Measurements from ENCODE around the gene CCL15.

Gene CCL15

GRCh38 chr17:35988164-35988563 lies 13.2 kb downstream of the CCL15 start:
- no peak for DNase-seq

DNA sequence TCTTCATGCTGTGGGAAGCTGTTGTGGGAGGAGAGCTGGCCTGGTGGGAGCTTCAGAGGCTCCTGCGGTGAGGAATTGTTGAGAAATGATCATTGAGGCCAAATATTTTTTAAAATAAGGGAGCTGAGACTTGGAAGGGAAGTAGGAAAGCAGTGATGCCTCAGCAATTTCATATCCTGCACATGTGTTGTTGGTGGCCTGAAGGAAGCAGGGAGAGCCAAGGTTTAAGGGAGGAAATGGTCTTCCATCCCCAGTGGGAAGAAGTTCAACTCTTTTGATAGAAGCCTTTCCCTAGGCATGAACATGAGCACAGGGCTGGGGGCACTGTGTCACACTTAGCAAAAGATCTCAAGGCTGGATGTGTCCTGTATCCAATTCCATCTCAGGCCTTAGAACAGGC lies 14.7 kb downstream of the CCL15 start, which contains the start of gene CCL14:
CCL14 (minus strand) TSS at position 87 of the 400 bp plus-strand sequence; CDS start at position 7, 80 bp downstream.
- no peak for DNase-seq

- no peak for DNase-seq
These were observed 17.2 kb downstream of the CCL15 start for GRCh38 chr17:35984140-35984539.

GRCh38 chr17:35982409-35983191 lies 18.8 kb downstream of the CCL15 start:
- DNase-seq = no peak

- DNase-seq = no peak
These were observed 19.4 kb downstream of the CCL15 start for GRCh38 chr17:35981908-35982330.

DNA sequence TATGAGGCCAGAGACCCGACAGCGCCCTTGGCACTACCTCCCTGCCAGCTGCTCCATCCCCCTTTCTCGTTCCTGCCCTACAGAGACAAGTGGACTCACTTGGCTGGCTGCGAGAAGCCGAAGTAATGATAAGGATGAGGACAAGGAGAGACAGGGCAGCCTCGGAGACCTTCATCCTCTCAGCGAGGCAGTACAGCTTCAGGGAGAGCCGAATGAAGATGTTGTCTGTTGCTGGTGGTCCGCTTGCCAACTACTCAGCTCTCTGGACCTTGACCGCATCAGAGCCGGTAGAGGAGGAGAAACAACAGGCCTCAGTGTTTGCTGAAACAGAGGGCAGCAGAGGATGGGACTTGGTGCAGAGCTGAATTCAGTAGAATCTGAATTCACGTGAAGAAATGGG lies 20.1 kb downstream of the CCL15 start, which contains the start of gene CCL16:
CCL16 (minus strand) TSS at position 252 of the 400 bp plus-strand sequence; CDS start at position 175, 77 bp downstream.
- no peak for DNase-seq

GRCh38 chr17:35978346-35978745 lies 23.0 kb downstream of the CCL15 start:
- no peak for DNase-seq

GRCh38 chr17:35977509-35977908 lies 23.8 kb downstream of the CCL15 start:
- no peak for DNase-seq

GRCh38 chr17:35973333-35974260 lies 27.8 kb downstream of the CCL15 start:
- no peak for DNase-seq

- no peak for DNase-seq
These were observed 28.4 kb downstream of the CCL15 start for GRCh38 chr17:35972945-35973332.

GRCh38 chr17:35972535-35972934 lies 28.8 kb downstream of the CCL15 start:
- DNase-seq = no peak

DNA sequence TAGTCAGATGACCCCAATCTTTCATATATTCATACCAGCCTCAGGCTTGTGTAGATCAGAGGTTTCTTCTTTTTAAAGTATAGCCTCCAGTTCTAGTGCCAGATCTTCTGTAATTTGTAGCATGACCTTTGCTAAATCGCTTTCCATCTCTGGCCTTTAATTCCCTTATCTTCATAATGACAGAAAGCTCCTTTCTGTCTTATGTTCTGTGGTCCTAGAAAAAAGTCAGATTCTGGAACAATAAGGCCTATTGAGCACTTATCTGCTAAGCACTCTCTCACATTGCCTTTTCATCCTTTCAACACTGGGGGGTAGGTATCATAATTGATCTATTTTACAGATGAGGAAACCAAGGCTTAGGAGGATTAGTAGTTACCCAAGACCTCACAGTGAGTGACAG lies 29.3 kb downstream of the CCL15 start:
- DNase-seq = no peak

DNA sequence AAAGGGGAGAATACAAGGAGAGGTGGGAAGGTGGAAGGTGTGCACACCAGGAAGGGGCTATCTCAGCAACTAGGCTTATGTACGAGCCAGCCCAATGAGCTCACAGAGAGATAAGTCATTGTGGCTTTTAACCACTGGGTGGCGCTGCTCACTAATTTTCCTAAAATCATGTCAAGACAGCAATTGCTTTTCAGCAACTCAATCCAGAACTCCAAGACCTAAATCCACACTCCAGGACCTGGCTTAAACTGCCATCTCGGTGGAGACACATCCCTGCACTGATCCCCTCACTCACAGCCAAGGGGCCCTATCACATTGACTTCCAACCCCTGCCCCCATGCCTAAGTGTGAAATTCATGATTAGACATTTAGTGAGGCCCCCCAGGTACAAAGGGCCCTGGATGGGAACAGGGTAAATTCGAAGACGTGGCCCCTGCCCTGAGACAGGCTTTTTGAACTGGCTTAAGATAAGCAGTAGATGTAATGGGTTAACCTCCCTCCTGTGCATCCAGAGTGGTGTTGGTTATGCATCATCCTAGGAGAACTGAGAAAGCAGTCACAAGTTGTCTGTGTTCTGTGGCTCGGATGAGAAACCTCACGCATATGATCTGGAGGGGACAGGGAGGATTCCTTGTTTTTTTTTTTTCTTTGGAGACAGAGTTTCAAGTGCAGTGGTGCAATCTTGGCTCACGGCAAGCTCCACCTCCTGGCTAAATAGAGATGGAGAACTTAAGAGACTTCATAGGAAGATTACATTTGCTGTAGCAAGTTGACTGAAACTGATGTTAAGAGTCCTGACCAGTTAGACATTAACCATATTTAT lies 31.6 kb downstream of the CCL15 start:
- peak; percentile 44 to 77 for DNase-seq

GRCh38 chr17:35968520-35969054 lies 32.8 kb downstream of the CCL15 start:
- DNase-seq = no peak

- no peak for DNase-seq
These were observed 36.1 kb downstream of the CCL15 start for GRCh38 chr17:35965272-35965671.

DNA sequence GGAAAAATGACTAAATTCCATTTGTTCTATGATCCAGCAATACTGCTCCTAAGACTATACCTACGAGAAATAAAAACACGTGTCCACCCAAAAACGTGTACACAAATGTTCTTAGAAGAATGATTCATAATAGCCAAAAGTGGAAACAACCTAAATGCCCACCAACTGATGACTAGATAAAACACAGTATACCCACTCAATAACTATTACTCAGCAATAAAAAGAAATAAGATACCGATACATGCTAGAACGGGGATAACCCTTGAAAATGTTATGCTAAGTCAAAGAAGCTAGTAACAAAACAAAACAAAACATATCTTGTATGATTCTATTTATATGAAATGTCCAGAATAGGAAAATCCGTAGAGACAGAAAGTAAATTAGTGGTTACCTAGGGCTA lies 37.7 kb downstream of the CCL15 start:
- DNase-seq = no peak

- no peak for DNase-seq
These were observed 47.6 kb downstream of the CCL15 start for GRCh38 chr17:35953720-35954119.

- DNase-seq = no peak
These were observed 52.0 kb downstream of the CCL15 start for GRCh38 chr17:35949401-35949800.

- DNase-seq = no peak
These were observed 53.3 kb downstream of the CCL15 start for GRCh38 chr17:35948092-35948491.

Measured in NCI-H1930 (cell line).